Thoracic aorta (tissue), 2 donors: ENCODE results near the gene DGKE. TPM values are rescaled to one million over a fixed set of nuclear protein-coding genes. Genes with fewer than 3 reads are reported as not detected.

Experiments used
- ATAC-seq: fragments of 150-250 bp; one replicate; pipeline ENCODE4 v1.8.0; 2017; ENCODE audit warnings: low read depth; ENCODE audit not compliant: insufficient number of reproducible peaks, low FRiP score
- DNase-seq: peaks from one replicate; pipeline ENCODE4 v3.0.0-alpha.2; 2020; ENCODE audit warnings: low spot score
- H3K27ac ChIP-seq, 2 donors: fragments of 200-600 bp; sonication (generic); 1 replicate in 1 of 2; 2 replicates in 1 of 2; pipeline ENCODE4 v1.5.1; 2016; ENCODE audit warnings: mild to moderate bottlenecking in 2 of 2, moderate library complexity in 2 of 2
- H3K27me3 ChIP-seq: fragments of 200-600 bp; sonication (generic); replicated peaks from 2 replicates; pipeline ENCODE4 v1.6.0; 2016; ENCODE audit warnings: mild to moderate bottlenecking; ENCODE audit not compliant: insufficient read depth
- H3K36me3 ChIP-seq: fragments of 200-600 bp; sonication (generic); one replicate; pipeline ENCODE4 v1.5.1; 2016
- H3K4me1 ChIP-seq, 2 donors: fragments of 200-600 bp; sonication (generic); 1 replicate in 1 of 2; 2 replicates in 1 of 2; pipeline versions ENCODE4 v1.5.1 to v1.6.0; 2016; ENCODE audit warnings: low read depth in 2 of 2, mild to moderate bottlenecking in 1 of 2; ENCODE audit not compliant: control insufficient read depth in 1 of 2
- H3K4me3 ChIP-seq: fragments of 200-600 bp; sonication (generic); 2 replicates; pipeline ENCODE4 v1.5.1; 2016; ENCODE audit warnings: mild to moderate bottlenecking
- H3K9me3 ChIP-seq: fragments of 200-600 bp; sonication (generic); 2 replicates; pipeline ENCODE4 v1.5.1; 2016
- total RNA-seq, 2 donors: library from RNA; depleted of rRNA; stranded (reverse); fragments of >200 nt; gene quantifications; one replicate each; pipeline versions ENCODE4 v1.1.0 to v1.2.3, GENCODE V29; 2016
- TF ChIP-seq, protein P1 (sequence below): fragments of 200-600 bp; sonication (generic); IDR thresholded peaks from one replicate; pipeline ENCODE4 v1.5.1; 2019; ENCODE audit warnings: antibody characterized with exemption

DGKE gene
- total RNA-seq, 2 donors from 2014 or later, result 8.7 to 9.9 TPM

DNA sequence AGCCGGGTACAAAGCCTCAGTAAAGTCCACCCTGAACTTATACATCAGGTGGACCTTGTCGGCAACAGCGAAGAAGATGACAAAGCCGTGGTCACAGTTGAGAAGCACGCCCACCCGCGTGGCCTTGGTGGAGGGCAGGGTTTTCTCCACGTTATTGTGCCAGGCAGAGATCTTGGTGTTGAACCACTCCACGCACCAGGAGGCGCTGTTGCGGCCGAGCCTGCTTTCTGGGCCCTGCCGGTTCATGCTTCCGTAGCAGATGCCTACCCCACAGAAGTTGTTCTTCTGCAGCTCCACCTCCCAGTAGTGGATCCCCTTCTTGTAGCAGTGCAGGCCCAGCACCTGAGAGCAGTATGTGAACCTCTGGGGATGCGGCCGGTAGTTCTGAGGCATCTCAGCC is 57.8 kb downstream of the DGKE start:
- Histone ChIP-seq H3K27me3 (no peaks in the 10 kb centered on the region), H3K36me3 (peaks cover 58% of the 10 kb centered on the region), H3K4me1 (no peaks in the 10 kb centered on the region), H3K9me3 (no peaks in the 10 kb centered on the region), H3K27ac (no peak overlapping the region), H3K4me3 (no peak overlapping the region)
- TF ChIP-seq, protein P1, sequence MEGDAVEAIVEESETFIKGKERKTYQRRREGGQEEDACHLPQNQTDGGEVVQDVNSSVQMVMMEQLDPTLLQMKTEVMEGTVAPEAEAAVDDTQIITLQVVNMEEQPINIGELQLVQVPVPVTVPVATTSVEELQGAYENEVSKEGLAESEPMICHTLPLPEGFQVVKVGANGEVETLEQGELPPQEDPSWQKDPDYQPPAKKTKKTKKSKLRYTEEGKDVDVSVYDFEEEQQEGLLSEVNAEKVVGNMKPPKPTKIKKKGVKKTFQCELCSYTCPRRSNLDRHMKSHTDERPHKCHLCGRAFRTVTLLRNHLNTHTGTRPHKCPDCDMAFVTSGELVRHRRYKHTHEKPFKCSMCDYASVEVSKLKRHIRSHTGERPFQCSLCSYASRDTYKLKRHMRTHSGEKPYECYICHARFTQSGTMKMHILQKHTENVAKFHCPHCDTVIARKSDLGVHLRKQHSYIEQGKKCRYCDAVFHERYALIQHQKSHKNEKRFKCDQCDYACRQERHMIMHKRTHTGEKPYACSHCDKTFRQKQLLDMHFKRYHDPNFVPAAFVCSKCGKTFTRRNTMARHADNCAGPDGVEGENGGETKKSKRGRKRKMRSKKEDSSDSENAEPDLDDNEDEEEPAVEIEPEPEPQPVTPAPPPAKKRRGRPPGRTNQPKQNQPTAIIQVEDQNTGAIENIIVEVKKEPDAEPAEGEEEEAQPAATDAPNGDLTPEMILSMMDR, result peak; percentile 46
- DNase-seq (no peak), ATAC-seq (no peak)

DNA sequence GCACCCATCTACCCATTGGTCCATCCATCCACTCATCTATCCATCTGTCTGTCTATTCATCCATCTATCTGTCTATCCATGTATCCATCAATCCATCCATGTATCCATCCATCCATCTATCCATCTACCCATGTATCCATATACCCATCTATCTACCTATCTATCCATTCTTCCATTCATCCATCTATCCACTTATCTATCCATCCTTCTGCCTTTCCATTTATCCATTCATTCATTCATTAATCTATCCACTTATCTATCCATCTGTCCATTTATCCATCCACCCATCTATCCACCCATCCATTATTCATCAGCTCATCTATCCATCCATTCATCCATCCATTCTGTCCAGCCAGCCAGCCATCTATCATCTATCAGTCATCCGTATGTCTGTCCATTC is 58.4 kb downstream of the DGKE start:
- H3K27ac ChIP-seq, result no peak overlapping the region
- peaks cover 58% of the 10 kb centered on the region for H3K36me3 ChIP-seq
- no peaks in the 10 kb centered on the region for H3K27me3 ChIP-seq
- TF ChIP-seq, protein P1, result no peak
- no peak for DNase-seq
- H3K4me3 ChIP-seq, result no peak overlapping the region
- ATAC-seq, result no peak
- no peaks in the 10 kb centered on the region for H3K4me1 ChIP-seq
- H3K9me3 ChIP-seq, result no peaks in the 10 kb centered on the region

DNA sequence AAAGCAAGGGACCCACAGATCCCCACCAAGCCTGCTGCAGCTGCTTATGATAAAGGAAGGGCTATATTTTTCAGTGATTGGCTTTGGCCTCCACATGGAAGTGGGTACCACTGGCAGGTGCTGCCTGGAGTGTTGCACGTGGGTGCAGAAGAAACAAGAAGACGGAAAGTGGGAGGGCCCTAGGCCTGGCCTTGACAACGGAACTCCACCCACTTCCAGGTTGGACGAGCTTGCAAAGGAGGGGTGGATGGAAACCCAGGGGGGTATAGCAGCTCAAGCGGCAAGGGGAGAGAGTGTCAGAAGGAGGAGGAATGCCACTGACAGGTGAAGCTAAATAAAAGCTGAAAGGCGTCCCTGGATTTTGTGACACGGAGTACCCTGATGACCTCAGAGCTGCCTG is 59.6 kb downstream of the DGKE start:
- no peak overlapping the region for H3K4me3 ChIP-seq
- H3K4me1 ChIP-seq, result no peaks in the 10 kb centered on the region
- TF ChIP-seq, protein P1, result no peak
- no peaks in the 10 kb centered on the region for H3K9me3 ChIP-seq
- no peaks in the 10 kb centered on the region for H3K27me3 ChIP-seq
- ATAC-seq (no peak), DNase-seq (no peak)
- H3K27ac ChIP-seq, result no peak overlapping the region
- peaks cover 52% of the 10 kb centered on the region for H3K36me3 ChIP-seq

DNA sequence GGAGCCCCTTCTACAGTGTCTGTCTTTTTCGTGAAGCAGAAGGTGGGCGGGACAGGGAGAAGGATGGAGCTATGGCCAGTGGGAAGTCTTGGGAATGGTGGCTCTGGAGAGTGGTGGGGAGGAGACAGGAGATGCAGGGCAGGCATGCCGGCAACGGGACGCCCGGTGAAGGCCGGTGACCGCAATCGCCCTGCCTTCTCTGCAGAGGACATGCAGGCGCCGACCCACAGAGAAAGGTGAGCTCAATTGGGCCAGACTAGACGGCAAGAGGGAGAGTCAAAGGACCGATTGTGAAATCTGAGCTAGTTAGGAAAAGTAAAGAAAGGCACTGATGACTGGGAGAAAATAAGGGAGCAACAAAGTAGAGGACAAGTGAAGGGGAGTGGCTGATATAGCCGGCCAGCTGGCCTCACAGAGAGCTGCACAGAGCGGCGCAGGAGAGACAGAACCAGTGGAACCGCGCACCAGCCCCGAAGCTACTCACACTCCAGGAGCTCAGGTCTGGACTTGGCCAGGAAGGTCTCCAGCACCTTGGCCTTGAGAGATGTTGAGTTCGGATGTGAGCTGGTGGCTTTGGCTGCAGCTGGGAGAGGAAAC is 61.0 kb downstream of the DGKE start:
- TF ChIP-seq, protein P1, result no peak
- Histone ChIP-seq H3K4me1 (no peaks in the 10 kb centered on the region), H3K36me3 (peaks cover 51% of the 10 kb centered on the region), H3K9me3 (no peaks in the 10 kb centered on the region), H3K4me3 (no peak overlapping the region), H3K27ac (no peak overlapping the region), H3K27me3 (no peaks in the 10 kb centered on the region)
- DNase-seq, result no peak
- no peak for ATAC-seq

DNA sequence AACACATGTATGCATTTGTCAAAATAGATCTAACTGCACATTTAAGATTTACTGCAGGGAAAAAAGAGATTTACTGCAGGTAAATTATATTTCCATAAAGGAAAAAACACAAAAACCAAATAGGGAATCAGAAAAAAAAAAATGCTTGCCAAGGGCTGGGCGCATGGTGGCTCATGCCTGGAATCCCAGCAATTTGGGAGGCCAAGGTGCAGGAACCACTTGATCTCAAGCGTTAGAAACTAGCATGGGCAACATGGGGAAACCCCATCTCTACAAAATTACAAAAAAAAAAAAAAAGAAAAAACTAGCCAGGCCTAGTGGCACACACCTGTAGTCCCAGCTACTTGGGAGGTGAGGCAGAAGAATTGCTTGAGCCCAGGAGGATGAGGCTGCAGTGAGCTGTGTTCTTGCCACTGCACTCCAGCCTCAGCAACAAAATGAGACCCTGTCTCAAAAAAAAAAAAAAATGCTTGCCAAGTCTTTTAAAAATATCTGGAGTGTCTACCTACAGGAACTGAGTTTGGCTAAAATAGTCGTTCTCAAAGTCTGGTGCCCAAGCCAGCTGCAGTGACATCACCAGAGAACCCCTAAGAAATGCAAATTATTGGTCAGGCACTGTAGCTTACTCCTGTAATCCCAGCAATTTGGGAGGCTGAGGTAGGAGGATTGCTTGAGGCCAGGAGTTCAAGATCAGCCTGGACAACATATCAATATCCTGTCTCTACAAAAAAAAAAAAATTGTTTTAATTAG is 62.4 kb downstream of the DGKE start:
- TF ChIP-seq, protein P1, result no peak
- peaks cover 44% of the 10 kb centered on the region for H3K36me3 ChIP-seq
- H3K4me1 ChIP-seq, result no peaks in the 10 kb centered on the region
- ATAC-seq (no peak), DNase-seq (no peak)
- no peak overlapping the region for H3K27ac ChIP-seq
- no peaks in the 10 kb centered on the region for H3K27me3 ChIP-seq
- no peaks in the 10 kb centered on the region for H3K9me3 ChIP-seq
- no peak overlapping the region for H3K4me3 ChIP-seq
